GM12801 (cell line): Measurements from ENCODE around the gene TGDS.

Experiments
- CTCF ChIP-seq: IDR thresholded peaks from one replicate; pipeline ENCODE4 v1.5.1; 2011; ENCODE audit warnings: control low read depth; ENCODE audit not compliant: insufficient read length; ENCODE audit errors: extremely low read depth

TGDS gene

GRCh38 chr13:94535231-94535630 is 60.7 kb downstream of the TGDS start:
- TF ChIP-seq CTCF, result no peak

GRCh38 chr13:94534166-94534565 is 61.8 kb downstream of the TGDS start:
- TF ChIP-seq CTCF, result no peak

GRCh38 chr13:94525781-94526180 is 70.2 kb downstream of the TGDS start:
- TF ChIP-seq CTCF, result no peak

- no peak for TF ChIP-seq CTCF
Measured at GRCh38 chr13:94524407-94524806, 71.5 kb downstream of the TGDS start.
